A172 (cell line): Measurements from ENCODE around the gene CBLN2. TPM values are rescaled to one million over a fixed set of nuclear protein-coding genes. Genes with fewer than 3 reads are reported as not detected.

Source experiments
- DNase-seq: peaks from one replicate; pipeline ENCODE4 v3.0.0-alpha.2; 2015; ENCODE audit warnings: low spot score
- total RNA-seq: library from RNA; depleted of rRNA; stranded (reverse); fragments of >200 nt; shearing (Covaris generic); gene quantifications from 2 replicates; pipeline ENCODE4 v1.2.3, GENCODE V29; 2014; rRNA removed

Gene CBLN2
- total RNA-seq: 0.12 TPM in 1 of 2 replicates, not detected in the other

- peak; percentile 1 for DNase-seq
These were observed at the start of gene CBLN2 for GRCh38 chr18:72544092-72544886. CBLN2 (minus strand) TSS chr18:72544342; CDS start chr18:72542160, 2,182 bp downstream.

- no peak for DNase-seq
These were observed 44.2 kb upstream of the CBLN2 start for GRCh38 chr18:72588360-72588759.

GRCh38 chr18:72584787-72585186 lies 40.6 kb upstream of the CBLN2 start:
- DNase-seq: no peak

GRCh38 chr18:72581976-72582375 lies 37.8 kb upstream of the CBLN2 start:
- DNase-seq: no peak

GRCh38 chr18:72572896-72573295 lies 28.8 kb upstream of the CBLN2 start:
- no peak for DNase-seq

GRCh38 chr18:72566290-72566689 lies 22.1 kb upstream of the CBLN2 start:
- DNase-seq: no peak

GRCh38 chr18:72555968-72556367 lies 11.8 kb upstream of the CBLN2 start:
- DNase-seq: no peak

GRCh38 chr18:72555101-72555500 lies 11.0 kb upstream of the CBLN2 start:
- DNase-seq: no peak

- no peak for DNase-seq
These were observed 636 bp downstream of the CBLN2 start for GRCh38 chr18:72543357-72544055.

GRCh38 chr18:72542984-72543356 lies 1.2 kb downstream of the CBLN2 start:
- no peak for DNase-seq

GRCh38 chr18:72542342-72542741 lies 1.8 kb downstream of the CBLN2 start:
- no peak for DNase-seq

- DNase-seq: no peak
These were observed 2.2 kb downstream of the CBLN2 start for GRCh38 chr18:72541871-72542332.

GRCh38 chr18:72539901-72540300 lies 4.2 kb downstream of the CBLN2 start:
- no peak for DNase-seq

GRCh38 chr18:72530622-72531021 lies 13.5 kb downstream of the CBLN2 start:
- DNase-seq: peak; percentile 3

- no peak for DNase-seq
These were observed 39.3 kb downstream of the CBLN2 start for GRCh38 chr18:72504866-72505265.

GRCh38 chr18:72502671-72503431 lies 41.3 kb downstream of the CBLN2 start:
- DNase-seq: no peak

GRCh38 chr18:72492497-72492896 lies 51.6 kb downstream of the CBLN2 start:
- no peak for DNase-seq
